GM12878 (cell line): Measurements from ENCODE around the gene PRKN. TPM values are rescaled to one million over a fixed set of nuclear protein-coding genes. Genes with fewer than 3 reads are reported as not detected.

Source experiments
- ATAC-seq: fragments of 200-7000 bp; cut with Tn5 transposase; 3 replicates; pipeline ENCODE4 v1.9.1; 2020; ENCODE audit warnings: mild to moderate bottlenecking, moderate library complexity
- BruUV-seq: library from RNA; stranded (reverse); fragments of 400-500 nt; replicated peaks from 2 replicates; lab custom pipeline; 2021; lab: Mats Ljungman, UMichigan
- CTCF ChIA-PET: fragments of 300-600 bp; sonication (Branson Sonifier 250); formaldehyde crosslinking; extraction: SDS; loops from one replicate; lab custom pipeline; 2021; ENCODE audit warnings: inconsistent platforms; lab: Yijun Ruan, JAX
- POLR2A ChIA-PET: fragments of 350-600 bp; formaldehyde crosslinking; extraction: SDS; loops from one replicate; lab custom pipeline; 2021; ENCODE audit warnings: inconsistent platforms; lab: Charles Lee
- RAD21 ChIA-PET: fragments of 300-600 bp; sonication (Branson Sonifier 250); formaldehyde crosslinking; loops from one replicate; lab custom pipeline; 2023; ENCODE audit warnings: antibody characterized with exemption; ENCODE audit not compliant: unreplicated experiment; lab: Charles Lee
- SMC1A ChIA-PET: fragments of 300-600 bp; sonication (Branson Sonifier 250); formaldehyde crosslinking; loops from one replicate; lab custom pipeline; 2023; ENCODE audit not compliant: unreplicated experiment, uncharacterized antibody; lab: Charles Lee
- DNase-seq: peaks from one replicate; pipeline ENCODE4 v3.0.0-alpha.2; 2011; ENCODE audit warnings: low read depth, low spot score
- FAIRE-seq: peaks from 3 replicates; lab custom pipeline; 2011; peaks lifted over from hg19 to GRCh38; lab: Jason Lieb, UNC
- H2AFZ ChIP-seq: 2 replicates; pipeline ENCODE4 v1.6.0; 2011; ENCODE audit warnings: low read depth, low read length, control low read depth; ENCODE audit not compliant: control insufficient read depth
- H3K27ac ChIP-seq: 2 replicates; pipeline ENCODE4 v1.5.1; 2011; ENCODE audit warnings: control low read depth; ENCODE audit not compliant: control insufficient read depth, insufficient read depth
- H3K27me3 ChIP-seq, 2 experiments: replicated peaks in 1 of 2; 2 replicates each; pipeline versions ENCODE4 v1.6.0 to v1.6.1; 2011; ENCODE audit warnings: low read length in 1 of 2; ENCODE audit not compliant: control insufficient read depth in 2 of 2, insufficient read depth in 2 of 2
- H3K36me3 ChIP-seq, 2 experiments: 2 replicates each; pipeline ENCODE4 v1.5.1; 2011; ENCODE audit warnings: low read length in 1 of 2; ENCODE audit not compliant: control insufficient read depth in 2 of 2, insufficient read depth in 2 of 2
- H3K4me1 ChIP-seq: 2 replicates; pipeline ENCODE4 v1.6.1; 2011; ENCODE audit warnings: mild to moderate bottlenecking, low read length, moderate library complexity, mixed read lengths; ENCODE audit not compliant: control insufficient read depth, insufficient read depth
- H3K4me2 ChIP-seq: 2 replicates; pipeline ENCODE4 v1.6.0; 2011; ENCODE audit warnings: control low read depth; ENCODE audit not compliant: control insufficient read depth, insufficient read depth
- H3K4me3 ChIP-seq: fragments of 200-600 bp; sonication (generic); 2 replicates; pipeline ENCODE4 v1.5.1; 2016
- H3K79me2 ChIP-seq: 2 replicates; pipeline ENCODE4 v1.6.0; 2011; ENCODE audit warnings: low read length; ENCODE audit not compliant: control insufficient read depth, insufficient read depth
- H3K9ac ChIP-seq: 2 replicates; pipeline ENCODE4 v1.8.0; 2011; ENCODE audit warnings: low read length, control low read depth, mixed read lengths; ENCODE audit not compliant: control insufficient read depth, insufficient read depth
- H3K9me3 ChIP-seq: replicated peaks from 3 replicates; pipeline ENCODE4 v1.5.1; 2011; ENCODE audit warnings: mild to moderate bottlenecking, low read length; ENCODE audit not compliant: control insufficient read depth, insufficient read depth
- H4K20me1 ChIP-seq: 2 replicates; pipeline ENCODE4 v1.6.0; 2011; ENCODE audit not compliant: control insufficient read depth, insufficient read depth
- BMI1 ChIP-seq: fragments of 450-650 bp; IDR thresholded peaks from 2 replicates; pipeline ENCODE4 v1.6.1; 2016; ENCODE audit warnings: mild to moderate bottlenecking, moderate library complexity, borderline replicate concordance
- CEBPB ChIP-seq, 2 experiments: fragments of 150-350 bp in 1 of 2; IDR thresholded peaks; 2 replicates each; pipeline ENCODE4 v1.6.1; 2012 to 2014; ENCODE audit warnings: low read depth in 2 of 2, low read length in 2 of 2, borderline replicate concordance in 1 of 2, inconsistent platforms in 1 of 2
- NBN ChIP-seq: fragments of 450-650 bp; IDR thresholded peaks from 2 replicates; pipeline ENCODE4 v1.6.1; 2016
- NFYA ChIP-seq: IDR thresholded peaks from 2 replicates; pipeline ENCODE4 v1.6.1; 2011; ENCODE audit warnings: low read depth, mild to moderate bottlenecking, low read length, improper control_type of control experiment, borderline replicate concordance
- RCOR1 ChIP-seq: conservative IDR thresholded peaks from 2 replicates; pipeline ENCODE4 v1.6.1; 2012; ENCODE audit warnings: low read depth, low read length, improper control_type of control experiment
- SREBF2 ChIP-seq: IDR thresholded peaks from 2 replicates; pipeline ENCODE4 v1.6.1; 2012; ENCODE audit warnings: mild to moderate bottlenecking, low read length
- ZNF274 ChIP-seq: IDR thresholded peaks from one replicate; pipeline ENCODE4 v1.8.0; 2011; ENCODE audit not compliant: insufficient read length, insufficient read depth
- WGBS: methylation state at CpG from one replicate; pipeline ENCODE4 v1.1.6; 2016; ENCODE audit warnings: low lambda C conversion rate; ENCODE audit not compliant: insufficient replicate concordance, insufficient coverage; ENCODE audit errors: missing lambda C conversion rate; 5-methylcytosine and 5-hydroxymethylcytosine counted together
- in situ Hi-C: fragments of 300-500 bp; cut with MboI; formaldehyde crosslinking; loops from 9 replicates; pipeline ENCODE4 v1.14.3; 2018; ENCODE audit warnings: mixed read lengths
- intact Hi-C: fragments of 100-400 bp; cut with micrococcal nuclease; formaldehyde crosslinking; loops from one replicate; pipeline ENCODE4 v1.14.2; 2022; ENCODE audit not compliant: unreplicated experiment
- polyA plus RNA-seq, 11 experiments: library from polyadenylated mRNA; depleted of rRNA in 4 of 11; unstranded in 6 of 11; stranded (reverse) in 5 of 11; fragments of >200 nt; fragmentation: Nextera tagmentation in 4 of 11; fragmentation: Illumina TruSeq in 1 of 11; extraction: Ambion mirVana in 4 of 11; extraction: Trizol in 1 of 11; gene quantifications; 1 replicate in 1 of 11; 2 replicates in 10 of 11; pipeline versions ENCODE4 v1.2.1 to v1.2.3, GENCODE V29; 2011 to 2016; ENCODE audit warnings: inconsistent platforms in 2 of 11, missing spikeins in 2 of 11, low read depth in 1 of 11
- total RNA-seq, 4 experiments: library from RNA; depleted of rRNA in 3 of 4; stranded (reverse); fragments of >200 nt in 3 of 4; fragmentation: Illumina TruSeq in 1 of 4; extraction: Trizol in 1 of 4; gene quantifications; 2 replicates each; pipeline versions ENCODE4 v1.2.1 to v1.2.3, GENCODE V29; 2013 to 2021
- TF ChIP-seq, protein P1 (sequence below): IDR thresholded peaks from 2 replicates; pipeline ENCODE4 v1.6.1; 2011; ENCODE audit warnings: borderline replicate concordance, low read depth, mild to moderate bottlenecking, moderate library complexity, mixed read lengths, low read length; ENCODE audit not compliant: insufficient read depth; ENCODE audit errors: extremely low read length

Gene PRKN
- total and polyA plus RNA-seq, 10 of the 15 experiments (the other 5 are each of a cell fraction or from before 2014, with no cell fraction given) = 0.06 to 0.09 TPM; not detected in 8

DNA sequence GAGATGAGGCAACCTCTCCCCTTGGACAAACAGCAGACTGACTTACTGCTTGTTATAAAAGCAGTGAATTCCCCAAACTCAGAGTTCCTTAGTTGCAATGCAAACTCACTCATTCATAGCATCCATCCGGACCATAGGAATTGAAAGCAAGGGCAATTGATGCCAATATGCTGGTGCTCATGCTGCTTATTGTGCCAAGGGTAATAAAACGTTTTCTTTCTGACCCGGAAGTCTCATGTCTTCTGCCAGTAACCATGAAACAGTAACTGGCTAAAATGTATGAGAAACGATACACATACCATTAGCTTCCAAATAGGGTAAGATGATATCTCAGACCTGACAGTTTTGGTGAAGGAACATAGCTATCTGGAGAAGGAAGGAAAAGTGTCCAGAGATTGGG lies 18.1 kb downstream of the PRKN start:
- no peak for TF ChIP-seq SREBF2
- CTCF ChIA-PET = no interaction called here
- Histone ChIP-seq H3K36me3 (no peaks in the 10 kb centered on the region), H3K9me3 (no peaks in the 10 kb centered on the region), H3K27me3 (no peaks in the 10 kb centered on the region), H3K9ac (no peak overlapping the region), H3K4me1 (no peaks in the 10 kb centered on the region), H3K27ac (no peak overlapping the region), H2AFZ (no peak overlapping the region), H3K4me2 (no peak overlapping the region), H4K20me1 (no peaks in the 10 kb centered on the region), H3K79me2 (no peaks in the 10 kb centered on the region), H3K4me3 (no peak overlapping the region)
- RAD21 ChIA-PET = no interaction called here
- intact Hi-C loops = no loop called here
- in situ Hi-C loops = no loop called here
- 1% methylated on average over 4 of the region's 4 CpGs for WGBS
- SMC1A ChIA-PET = no interaction called here
- POLR2A ChIA-PET = no interaction called here
- BruUV-seq = no TSS peak
- ATAC-seq = no peak
- no peak for DNase-seq
- no peak for FAIRE-seq

DNA sequence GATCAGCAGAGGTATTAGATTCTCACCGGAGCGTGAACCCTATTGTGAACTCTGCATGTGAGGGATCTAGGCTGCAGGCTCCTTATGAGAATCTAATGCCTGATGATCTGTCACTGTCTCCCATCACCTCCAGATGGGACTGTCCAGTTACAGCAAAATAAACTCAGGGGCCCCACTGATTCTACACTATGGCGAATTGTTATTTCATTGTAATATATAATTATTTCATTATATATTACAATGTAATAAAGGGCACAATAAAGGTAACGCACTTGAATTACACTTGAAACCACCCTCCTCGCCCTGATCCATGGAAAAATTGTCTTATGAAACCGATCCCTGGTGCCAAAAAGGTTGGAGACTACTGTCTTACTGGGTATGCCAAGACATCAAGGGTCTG lies 18.6 kb downstream of the PRKN start:
- ChIA-PET RAD21 (no interaction called here), SMC1A (no interaction called here), POLR2A (no interaction called here), CTCF (no interaction called here)
- ATAC-seq (no peak), DNase-seq (no peak), FAIRE-seq (no peak)
- H3K9me3 ChIP-seq = no peaks in the 10 kb centered on the region
- no peaks in the 10 kb centered on the region for H3K36me3 ChIP-seq
- no peaks in the 10 kb centered on the region for H4K20me1 ChIP-seq
- intact Hi-C loops (no loop called here), in situ Hi-C loops (no loop called here)
- no peak overlapping the region for H3K9ac ChIP-seq
- no peaks in the 10 kb centered on the region; a peak in 1 of 4 replicates for H3K27me3 ChIP-seq
- H3K4me1 ChIP-seq = no peaks in the 10 kb centered on the region
- H3K27ac ChIP-seq = no peak overlapping the region
- H2AFZ ChIP-seq = no peak overlapping the region
- H3K4me2 ChIP-seq = no peak overlapping the region
- TF ChIP-seq CEBPB (IDR thresholded peaks at IDR 0.05; ENCODE audit: borderline replicate concordance in 1 of 2, low read depth in 2 of 2, low read length in 2 of 2) (no peak), BMI1 (no peak), NFYA (no peak), RCOR1 (no peak), NBN (no peak), ZNF274 (no peak)
- TF ChIP-seq, protein P1, sequence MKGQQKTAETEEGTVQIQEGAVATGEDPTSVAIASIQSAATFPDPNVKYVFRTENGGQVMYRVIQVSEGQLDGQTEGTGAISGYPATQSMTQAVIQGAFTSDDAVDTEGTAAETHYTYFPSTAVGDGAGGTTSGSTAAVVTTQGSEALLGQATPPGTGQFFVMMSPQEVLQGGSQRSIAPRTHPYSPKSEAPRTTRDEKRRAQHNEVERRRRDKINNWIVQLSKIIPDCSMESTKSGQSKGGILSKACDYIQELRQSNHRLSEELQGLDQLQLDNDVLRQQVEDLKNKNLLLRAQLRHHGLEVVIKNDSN = no peak
- 22% methylated on average over 6 of the region's 6 CpGs for WGBS
- H3K79me2 ChIP-seq = no peaks in the 10 kb centered on the region
- no peak overlapping the region for H3K4me3 ChIP-seq
- BruUV-seq = no TSS peak
